NCI-H460 (cell line): ENCODE measurements around the gene MAOA. TPM values are rescaled to one million over a fixed set of nuclear protein-coding genes. Genes with fewer than 3 reads are reported as not detected.
"Not testable (repeated sequence)": the region's sequence is repeated elsewhere in the genome, so short reads cannot be mapped to it uniquely, and the experiment has no call there.

Experiments used
- DNase-seq: peaks from one replicate; pipeline ENCODE4 v3.0.0-alpha.2; 2016; ENCODE audit warnings: low read depth; ENCODE audit errors: extremely low read depth
- total RNA-seq: library from RNA; depleted of rRNA; stranded (reverse); fragments of >200 nt; shearing (Covaris generic); gene quantifications from 2 replicates; pipeline ENCODE4 v1.2.3, GENCODE V29; 2014

Gene MAOA
- total RNA-seq, 1 experiment from 2014 or later = 17.6 TPM

DNA sequence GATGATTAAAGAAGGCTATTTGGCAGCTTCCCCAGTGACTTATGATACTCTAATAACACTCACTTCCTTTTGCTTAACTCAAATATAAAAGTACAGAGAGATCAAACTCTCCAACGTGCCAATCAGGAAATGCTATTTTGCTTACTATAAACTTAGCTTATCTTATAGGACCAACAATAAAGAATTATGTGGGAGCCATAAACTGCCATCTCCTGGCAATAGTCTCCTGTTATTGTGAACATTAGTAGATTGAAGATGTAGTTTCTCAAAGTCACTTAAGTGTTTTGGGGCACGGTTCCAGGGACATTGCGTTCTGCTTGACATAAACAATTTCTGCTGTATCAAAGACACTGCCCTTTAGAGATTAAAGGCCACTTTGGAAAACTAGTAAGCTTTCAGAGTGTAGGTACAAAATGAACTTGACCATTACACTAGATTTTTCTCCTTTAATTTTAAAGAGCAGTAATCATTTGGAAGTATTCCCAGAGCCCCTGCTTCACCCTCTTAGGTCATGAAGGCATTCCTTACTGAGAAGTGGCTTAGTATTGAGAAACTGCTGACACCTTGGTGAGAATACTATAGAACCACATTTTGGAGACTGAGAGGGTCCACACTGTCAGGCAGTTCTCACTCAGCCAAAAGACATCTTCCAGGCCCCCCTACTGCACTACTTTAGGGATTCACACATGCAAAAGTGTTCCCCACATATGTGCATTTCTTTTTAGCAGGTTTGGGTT lies 51.9 kb downstream of the MAOA start:
- DNase-seq = no peak

DNA sequence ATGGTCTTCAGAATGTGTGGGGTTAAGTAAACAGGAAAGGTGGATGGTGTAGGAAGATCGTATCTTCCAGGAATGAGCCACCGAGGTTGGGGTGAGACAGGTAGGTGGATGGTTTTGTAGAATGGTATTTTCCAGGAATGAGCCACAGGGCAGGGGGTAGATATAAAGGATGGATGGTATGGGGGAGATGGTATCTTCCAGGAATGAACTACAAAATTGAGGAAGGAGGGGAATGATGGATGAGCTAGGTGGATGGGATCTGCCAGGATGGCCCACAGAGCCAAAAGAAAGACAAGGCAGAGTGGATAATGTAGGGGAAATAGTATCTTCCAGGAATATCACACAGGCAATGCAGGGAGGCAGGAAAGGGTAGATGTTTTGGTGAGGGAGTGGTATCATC lies 60.0 kb downstream of the MAOA start:
- no peak for DNase-seq

GRCh38 chrX:43716696-43717095 lies 60.6 kb downstream of the MAOA start:
- no peak for DNase-seq

- no peak for DNase-seq
Measured at GRCh38 chrX:43717161-43717560, 61.1 kb downstream of the MAOA start.

DNA sequence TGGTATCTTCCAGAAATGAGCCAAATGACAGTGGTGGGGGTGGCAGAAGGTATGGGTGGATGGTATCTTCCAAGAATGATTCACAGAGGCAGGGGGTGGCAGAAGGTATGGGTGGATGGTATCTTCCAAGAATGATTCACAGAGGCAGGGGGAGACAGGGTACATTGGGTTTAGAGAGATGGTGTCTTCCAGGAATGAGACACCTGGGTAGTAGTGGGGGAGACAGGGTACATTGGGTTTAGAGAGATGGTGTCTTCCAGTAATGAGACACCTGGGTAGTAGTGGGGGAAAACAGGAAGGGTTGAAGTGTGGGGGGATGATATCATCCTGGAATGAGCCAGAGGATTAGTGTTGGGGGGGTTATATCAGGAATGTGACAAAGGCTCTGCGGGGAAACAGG lies 62.0 kb downstream of the MAOA start:
- DNase-seq = no peak

GRCh38 chrX:43718546-43718945 lies 62.4 kb downstream of the MAOA start:
- DNase-seq = no peak

DNA sequence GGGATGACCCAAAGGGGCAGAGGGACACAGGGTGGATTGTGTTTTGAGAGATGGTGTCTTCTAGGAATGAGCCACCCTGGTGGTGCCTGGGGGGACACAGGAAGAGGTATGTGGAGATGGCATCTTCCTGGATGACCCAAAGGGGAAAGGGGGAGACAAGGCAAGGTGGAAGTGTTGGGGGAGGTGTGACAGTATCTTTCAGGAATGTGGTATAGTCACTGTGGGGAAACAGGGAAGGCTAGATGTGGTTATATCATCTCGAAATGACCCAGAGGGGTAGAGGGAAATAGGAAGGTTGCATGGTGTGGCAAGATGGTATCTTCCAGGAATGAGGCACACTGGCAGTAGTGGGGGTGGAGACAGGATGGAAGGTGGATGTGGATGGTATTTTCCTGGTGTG lies 62.9 kb downstream of the MAOA start:
- no peak for DNase-seq

GRCh38 chrX:43720082-43720481 lies 64.0 kb downstream of the MAOA start:
- no peak for DNase-seq

- DNase-seq = no peak
Measured at GRCh38 chrX:43720961-43721360, 64.9 kb downstream of the MAOA start.

DNA sequence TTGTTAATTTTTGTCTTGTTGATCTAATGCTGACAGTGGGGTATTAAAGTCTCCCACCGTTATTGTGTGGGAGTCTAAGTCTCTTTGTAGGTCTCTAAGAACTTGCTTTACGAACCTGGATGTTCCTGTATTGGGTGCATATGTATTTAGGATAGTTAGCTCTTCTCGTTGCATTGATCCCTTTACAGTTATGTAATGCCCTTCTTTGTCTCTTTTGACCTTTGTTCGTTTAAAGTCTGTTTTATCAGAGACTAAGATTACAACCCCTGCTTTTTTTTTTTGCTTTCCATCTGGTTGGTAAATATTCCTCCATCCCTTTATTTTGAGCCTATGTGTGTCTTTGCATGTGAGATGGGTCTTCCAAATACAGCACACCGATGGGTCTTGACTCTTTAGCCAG lies 69.1 kb downstream of the MAOA start:
- DNase-seq = not testable (repeated sequence)

- not testable (repeated sequence) for DNase-seq
Measured at GRCh38 chrX:43727254-43727653, 71.2 kb downstream of the MAOA start.

DNA sequence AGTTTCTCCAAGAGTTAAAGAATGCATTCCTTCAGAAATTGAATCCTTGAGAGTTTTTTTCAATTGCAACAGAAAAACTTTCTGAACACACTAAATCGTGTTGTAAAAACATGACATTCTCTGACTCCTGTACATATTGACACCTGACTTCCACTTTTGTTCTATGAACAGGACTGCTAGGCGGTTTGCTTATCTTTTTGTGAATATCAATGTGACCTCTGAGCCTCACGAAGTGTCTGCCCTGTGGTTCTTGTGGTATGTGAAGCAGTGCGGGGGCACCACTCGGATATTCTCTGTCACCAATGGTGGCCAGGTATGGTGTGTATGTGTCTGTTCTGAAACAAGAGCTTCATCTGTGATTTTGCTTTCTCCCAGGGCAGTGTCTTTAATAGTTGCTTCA lies 71.9 kb downstream of the MAOA start:
- DNase-seq = no peak

DNA sequence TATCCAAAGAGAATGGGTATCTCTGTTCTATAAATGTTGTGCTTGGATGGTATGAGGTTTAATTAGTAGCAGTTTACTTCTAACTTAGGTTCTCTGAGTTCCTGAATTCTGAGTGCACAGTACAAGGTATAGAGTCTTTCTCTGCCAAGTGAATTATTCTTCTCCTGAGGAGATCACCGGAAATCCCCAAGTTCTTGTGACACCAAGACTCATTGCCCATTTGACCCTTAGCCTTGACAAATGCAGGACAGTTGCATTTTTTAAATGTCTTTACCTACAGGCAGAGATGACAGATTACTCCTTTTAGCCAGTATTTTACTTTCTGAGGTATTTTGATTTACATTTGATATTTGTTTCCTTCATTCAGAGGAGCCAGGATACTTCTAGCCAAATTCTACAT lies 72.9 kb downstream of the MAOA start:
- DNase-seq = no peak

GRCh38 chrX:43731086-43731485 lies 75.0 kb downstream of the MAOA start:
- no peak for DNase-seq

- DNase-seq = no peak
Measured at GRCh38 chrX:43733699-43734098, 77.6 kb downstream of the MAOA start.

GRCh38 chrX:43734444-43734843 lies 78.3 kb downstream of the MAOA start:
- no peak for DNase-seq

- no peak for DNase-seq
Measured at GRCh38 chrX:43735534-43735933, 79.4 kb downstream of the MAOA start.

DNA sequence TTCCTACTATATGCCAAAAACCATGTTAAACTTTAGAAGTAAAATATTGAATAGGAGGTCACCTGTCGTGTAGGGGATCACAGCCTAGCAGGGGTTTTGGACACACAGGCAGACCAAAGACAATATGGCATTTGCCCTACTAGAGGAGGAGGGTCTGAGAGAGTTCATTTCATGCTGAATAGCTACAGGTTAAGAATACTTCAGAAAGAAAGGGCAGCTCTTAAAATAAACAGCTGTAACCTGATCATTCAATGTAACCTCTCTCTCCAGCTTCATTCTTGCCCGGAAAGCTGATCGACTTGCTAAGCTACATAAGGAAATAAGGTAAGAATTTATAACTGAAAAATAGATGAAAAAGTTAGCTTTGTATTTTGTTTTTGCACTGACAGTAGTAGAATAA lies 79.9 kb downstream of the MAOA start:
- no peak for DNase-seq

DNA sequence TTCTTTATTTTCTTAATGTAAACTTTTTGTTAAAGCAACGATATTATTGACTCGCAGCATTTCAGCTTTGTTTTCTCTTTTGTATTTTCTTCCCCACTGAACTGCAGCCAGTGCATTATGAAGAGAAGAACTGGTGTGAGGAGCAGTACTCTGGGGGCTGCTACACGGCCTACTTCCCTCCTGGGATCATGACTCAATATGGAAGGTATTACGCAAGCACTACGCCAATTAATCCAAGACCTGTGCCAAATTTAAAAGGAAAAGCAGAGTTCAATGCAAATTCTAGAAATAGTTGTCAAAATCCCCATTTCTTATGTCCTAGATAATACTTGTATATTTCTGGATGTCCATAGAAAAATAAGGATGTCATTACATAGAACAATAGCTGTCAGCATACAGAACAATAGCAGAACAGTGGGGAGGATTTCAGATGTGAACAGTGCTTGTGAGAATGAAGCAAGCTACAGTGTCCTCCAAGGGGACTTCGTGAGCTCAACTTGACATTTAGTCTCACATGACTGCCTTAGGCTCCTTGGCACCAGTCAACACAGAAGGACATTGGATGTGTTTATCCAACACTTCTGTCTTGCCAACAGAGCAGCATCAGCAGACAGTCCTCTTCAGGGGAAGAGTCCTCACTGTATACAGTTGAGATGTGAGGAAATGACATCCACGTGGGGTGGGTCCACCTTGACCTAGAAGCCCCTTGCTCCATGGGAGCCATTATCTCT lies 85.9 kb downstream of the MAOA start:
- DNase-seq = no peak

DNA sequence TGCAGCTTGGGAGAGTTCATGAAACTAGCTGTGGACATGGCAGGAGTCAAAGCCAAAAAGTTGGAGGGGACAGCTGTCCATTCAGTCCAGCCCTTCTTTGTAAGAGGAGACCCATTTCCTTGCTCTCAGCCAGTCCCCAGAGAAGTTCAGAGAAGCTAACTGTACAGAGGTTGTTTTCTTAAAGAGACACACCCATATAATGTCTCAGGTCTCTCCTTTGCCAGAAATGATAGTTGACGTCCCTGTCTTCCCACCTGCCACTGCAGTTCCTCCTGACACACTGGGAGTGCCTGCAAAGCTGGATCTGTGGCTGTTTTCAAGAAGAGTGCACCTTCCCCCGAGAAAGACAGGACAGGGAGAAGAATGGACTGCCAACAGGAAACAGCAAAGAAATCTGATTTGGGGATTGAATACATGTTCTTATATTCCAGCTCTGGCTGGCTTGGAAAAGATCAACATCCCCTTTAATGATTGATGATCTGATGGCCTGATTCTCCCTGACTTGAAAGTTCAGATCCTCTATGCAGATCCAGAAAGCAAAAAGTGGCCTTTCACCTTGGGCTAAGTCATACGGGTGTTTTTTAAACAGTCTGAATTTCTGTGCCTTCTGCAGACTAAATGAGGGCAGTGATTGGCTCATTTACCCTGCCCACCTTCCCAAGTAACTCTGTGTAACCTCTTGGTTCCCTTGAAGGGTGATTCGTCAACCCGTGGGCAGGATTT lies 87.2 kb downstream of the MAOA start:
- DNase-seq = no peak

DNA sequence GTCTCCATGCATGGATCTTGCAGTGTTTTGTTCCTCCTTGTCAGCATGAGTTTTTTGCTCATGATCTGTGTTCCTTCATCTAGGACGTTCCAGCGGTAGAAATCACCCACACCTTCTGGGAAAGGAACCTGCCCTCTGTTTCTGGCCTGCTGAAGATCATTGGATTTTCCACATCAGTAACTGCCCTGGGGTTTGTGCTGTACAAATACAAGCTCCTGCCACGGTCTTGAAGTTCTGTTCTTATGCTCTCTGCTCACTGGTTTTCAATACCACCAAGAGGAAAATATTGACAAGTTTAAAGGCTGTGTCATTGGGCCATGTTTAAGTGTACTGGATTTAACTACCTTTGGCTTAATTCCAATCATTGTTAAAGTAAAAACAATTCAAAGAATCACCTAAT lies 88.2 kb downstream of the MAOA start:
- no peak for DNase-seq
